HG03565 (cell line): ENCODE results near the gene LEKR1.
"Not testable (repeated sequence)": the region's sequence is repeated elsewhere in the genome, so short reads cannot be mapped to it uniquely, and the experiment has no call there.

Experiments used
- ATAC-seq: cut with Tn5 transposase; IDR thresholded peaks from one replicate; pipeline ENCODE4 v1.9.1; 2021; ENCODE audit warnings: mild to moderate bottlenecking, moderate library complexity; ENCODE audit not compliant: unreplicated experiment

The LEKR1 gene

GRCh38 chr3:156966349-156966748 is 140.2 kb downstream of the LEKR1 start:
- ATAC-seq, result not testable (repeated sequence)

- no peak for ATAC-seq
These were observed 147.8 kb downstream of the LEKR1 start for GRCh38 chr3:156973954-156974353.

DNA sequence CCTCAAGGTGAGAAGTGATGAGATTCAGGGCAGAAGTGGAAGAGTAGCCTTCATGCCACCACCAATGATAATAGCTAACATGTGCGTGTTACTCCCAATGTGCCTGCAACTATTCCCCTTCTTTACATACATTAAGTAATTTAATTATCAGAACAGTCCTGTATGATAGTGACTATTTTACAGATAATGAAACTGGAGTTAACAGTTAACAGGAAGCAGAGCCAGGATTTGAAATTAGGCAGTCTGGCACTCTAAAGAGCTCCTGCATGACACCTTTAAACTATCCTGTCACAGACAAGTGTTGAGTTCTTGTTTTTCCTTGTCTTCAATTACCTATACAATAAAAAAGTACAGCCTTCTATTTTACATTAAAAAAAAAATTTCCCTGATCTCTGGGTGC is 148.8 kb downstream of the LEKR1 start:
- no peak for ATAC-seq

DNA sequence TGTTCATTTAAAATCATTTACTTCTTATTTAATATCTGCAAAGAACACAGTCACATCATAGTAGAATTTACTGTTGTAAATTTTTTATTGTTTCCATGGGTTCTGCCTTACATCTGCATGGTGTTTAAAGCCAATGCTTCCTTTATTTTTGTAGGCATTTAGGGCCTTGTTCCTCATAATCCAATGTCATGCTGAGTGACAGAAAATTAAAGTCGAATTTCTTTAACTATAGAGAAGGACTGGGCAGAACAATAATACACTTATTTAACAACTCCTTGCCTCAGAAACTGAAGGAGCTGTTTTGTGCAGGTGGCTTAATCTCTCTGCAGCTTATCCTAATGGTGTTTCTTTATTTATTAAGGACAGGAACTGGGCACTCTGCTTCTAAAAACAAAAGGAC is 149.6 kb downstream of the LEKR1 start:
- ATAC-seq, result no peak

DNA sequence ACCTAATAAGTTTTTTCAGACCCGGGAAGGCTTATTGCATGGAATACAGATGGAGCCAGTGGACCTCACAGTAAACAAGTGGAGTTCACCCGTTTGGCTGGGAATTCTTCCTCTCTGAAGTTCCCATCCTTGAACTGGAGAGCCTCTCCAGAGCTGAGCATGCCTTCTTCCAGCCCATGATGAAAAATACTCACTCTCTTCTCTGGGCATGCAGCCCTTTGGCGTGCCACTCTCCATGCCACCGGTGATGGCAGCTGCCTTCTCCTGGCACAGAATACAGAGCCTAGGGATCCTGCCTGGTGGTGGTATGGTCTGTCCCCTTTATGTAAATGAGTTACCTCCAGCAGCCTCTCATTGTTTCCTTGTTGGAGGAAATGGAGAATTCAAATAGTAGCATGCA is 150.8 kb downstream of the LEKR1 start:
- ATAC-seq, result no peak

GRCh38 chr3:156978481-156978961 is 152.4 kb downstream of the LEKR1 start:
- peak; percentile 92 for ATAC-seq

DNA sequence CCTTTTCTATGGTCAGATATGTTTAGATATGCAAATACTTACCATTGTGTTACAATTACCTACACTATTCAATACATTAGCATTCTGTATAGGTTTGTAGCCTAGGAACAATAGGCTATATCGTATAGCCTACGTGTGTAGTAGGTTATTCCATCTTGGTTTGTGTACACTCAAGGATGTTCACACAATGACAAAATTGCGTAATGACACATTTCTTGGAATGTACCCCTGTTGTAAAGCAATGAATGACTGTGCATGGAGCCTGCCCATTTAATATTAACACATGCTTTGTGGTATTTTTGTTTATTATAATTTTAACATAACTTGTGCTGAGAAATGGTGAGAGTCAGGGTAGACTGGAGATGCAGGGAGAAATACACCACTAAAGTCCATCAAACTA is 154.9 kb downstream of the LEKR1 start:
- ATAC-seq, result no peak

DNA sequence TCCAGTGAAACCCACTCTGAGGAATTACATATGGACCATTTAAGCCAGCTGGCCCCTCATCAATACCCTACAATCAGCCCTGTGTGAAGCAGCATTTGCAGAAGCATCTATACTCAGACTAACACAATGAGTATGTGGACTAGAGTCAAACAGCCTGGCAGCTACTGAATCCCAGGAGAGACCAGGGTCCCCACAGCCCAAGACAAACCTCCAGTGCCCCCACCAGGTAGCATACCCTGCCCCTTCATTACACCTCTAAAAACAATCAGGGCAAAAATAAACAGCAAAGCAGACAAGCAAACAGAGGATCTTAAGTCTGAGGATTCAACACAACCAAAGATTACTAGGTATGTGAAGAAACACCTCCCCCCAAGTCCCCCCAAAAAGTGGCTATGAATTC is 157.4 kb downstream of the LEKR1 start:
- no peak for ATAC-seq

DNA sequence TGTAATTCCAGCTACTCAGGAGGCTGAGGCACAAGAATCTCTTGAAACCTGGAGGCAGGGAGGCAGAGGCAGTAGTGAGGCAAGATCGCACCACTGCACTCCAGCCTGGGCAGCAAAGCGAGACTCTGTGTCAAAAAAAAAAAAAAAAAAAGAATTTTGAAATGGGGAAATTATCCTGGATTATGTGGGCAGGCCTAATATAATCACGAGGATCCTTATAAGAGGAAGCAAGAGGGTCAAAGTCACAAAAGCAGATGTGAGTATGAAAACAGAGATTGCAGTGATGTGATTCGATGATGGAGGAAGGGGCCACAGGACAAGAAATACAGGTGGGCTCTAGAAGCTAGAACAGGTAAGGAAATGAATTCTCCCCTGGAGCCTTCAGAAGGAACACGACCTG is 159.6 kb downstream of the LEKR1 start:
- ATAC-seq, result no peak

DNA sequence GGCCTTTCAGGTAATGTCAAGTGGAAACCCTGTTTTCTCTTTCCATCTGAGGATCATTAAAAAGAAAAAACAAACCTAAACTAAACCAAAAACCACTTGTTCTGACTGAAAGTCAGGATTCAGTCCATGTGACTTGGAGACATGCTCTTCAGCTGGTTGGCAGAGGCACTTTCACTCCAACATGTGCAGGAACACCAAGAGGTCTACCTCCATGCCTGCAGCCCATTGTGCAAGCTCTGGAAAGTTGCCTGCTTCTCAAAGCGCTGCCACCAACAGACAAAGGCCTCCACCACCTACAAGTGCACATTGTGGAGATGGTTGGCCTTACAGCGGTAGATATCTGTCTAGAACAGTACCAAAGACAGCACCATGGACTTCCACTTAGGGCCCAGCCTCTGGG is 161.8 kb downstream of the LEKR1 start:
- no peak for ATAC-seq

DNA sequence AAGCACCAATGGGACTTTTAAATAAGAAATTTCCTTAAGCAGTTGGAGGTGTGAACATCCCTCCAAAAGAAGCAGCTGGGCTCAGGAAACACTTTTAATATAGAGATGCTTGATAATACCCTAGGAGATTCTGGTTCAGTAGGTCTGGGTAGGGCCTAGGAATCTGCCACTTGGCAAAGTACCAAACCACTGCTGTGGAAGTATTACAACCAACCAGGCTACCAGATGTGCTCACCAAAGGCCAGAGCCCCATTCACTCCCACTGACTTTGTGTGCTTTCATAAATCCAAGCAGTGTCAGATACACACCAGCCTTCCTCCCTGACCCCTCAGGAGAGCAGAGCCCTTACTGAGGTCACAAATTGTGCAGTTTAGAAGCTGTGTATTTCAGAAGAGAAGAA is 171.2 kb downstream of the LEKR1 start:
- no peak for ATAC-seq

DNA sequence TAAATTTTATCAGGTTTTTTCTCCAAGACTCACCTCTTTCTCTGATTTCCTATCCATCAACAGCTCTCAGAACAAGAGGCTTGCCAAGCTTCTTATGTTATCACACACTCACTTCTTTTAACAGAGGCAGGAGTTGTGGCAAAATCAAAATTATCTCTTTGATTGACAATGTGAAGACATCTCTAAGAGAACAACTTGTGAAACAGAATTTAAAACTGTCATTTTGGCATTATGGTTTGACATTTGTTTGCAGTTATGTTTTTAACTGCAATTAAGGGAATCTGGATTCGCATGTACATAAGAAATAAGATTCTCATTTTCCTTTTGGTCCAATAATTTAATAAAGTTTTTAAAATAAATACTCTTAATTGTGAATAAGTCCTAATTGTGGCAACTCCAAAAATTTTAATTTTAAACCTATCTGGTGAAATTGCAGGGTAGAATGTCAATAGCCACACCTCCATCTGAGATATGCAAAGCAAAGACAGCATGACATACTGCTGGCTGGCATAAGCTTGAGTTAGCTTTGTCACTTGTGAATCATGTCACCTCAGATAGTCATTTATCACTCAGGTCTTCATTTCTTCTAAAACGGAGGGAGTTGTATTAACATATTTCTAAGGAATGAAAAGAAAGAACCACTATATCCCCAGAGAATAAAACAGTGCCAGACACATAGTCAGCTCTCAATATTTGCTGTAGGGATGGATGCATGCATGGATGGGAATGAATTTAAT is 175.2 kb downstream of the LEKR1 start:
- ATAC-seq, result no peak

DNA sequence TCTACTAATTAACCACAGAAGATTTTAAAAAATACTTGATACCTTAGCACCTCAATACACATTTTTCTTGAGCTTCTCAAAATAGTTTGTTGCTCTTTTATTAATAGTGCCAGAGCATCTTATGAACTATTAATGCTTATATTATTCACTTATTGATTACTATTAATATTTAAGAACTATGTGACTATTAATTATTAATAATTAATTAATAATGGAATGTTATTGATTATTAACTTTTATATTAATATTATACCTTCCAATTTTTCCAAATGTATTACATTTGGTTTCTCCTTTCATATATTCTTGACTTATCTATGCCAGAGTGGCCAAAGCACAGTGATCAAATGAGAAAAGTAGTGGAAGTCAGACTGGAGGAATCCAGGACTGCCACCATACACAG is 195.5 kb downstream of the LEKR1 start:
- no peak for ATAC-seq

DNA sequence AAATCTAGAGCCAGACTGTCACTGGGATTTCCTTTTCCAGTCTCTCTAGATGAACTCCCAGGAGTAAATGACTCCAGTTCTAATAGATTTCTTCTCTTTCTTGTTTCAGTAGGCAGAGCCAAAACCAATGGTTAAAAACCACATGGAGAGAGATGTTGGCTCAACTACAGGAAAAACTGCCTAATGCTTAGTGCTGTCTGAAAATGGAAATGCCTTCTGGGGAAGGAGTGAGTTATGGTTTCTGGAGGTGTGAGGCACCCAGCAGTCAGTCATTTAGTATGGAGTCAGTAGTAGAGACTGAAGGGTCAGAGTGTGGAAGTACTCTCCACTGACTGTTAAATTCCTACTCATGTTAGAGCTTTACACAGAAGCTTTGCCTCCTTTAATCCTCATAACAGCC is 197.1 kb downstream of the LEKR1 start:
- ATAC-seq, result no peak

- no peak for ATAC-seq
These were observed 199.9 kb downstream of the LEKR1 start for GRCh38 chr3:157026091-157026490.

- ATAC-seq, result no peak
These were observed 201.9 kb downstream of the LEKR1 start for GRCh38 chr3:157027861-157028745.

GRCh38 chr3:157029365-157029790 is 203.2 kb downstream of the LEKR1 start:
- no peak for ATAC-seq

- ATAC-seq, result no peak
These were observed 204.6 kb downstream of the LEKR1 start for GRCh38 chr3:157030712-157031111.

DNA sequence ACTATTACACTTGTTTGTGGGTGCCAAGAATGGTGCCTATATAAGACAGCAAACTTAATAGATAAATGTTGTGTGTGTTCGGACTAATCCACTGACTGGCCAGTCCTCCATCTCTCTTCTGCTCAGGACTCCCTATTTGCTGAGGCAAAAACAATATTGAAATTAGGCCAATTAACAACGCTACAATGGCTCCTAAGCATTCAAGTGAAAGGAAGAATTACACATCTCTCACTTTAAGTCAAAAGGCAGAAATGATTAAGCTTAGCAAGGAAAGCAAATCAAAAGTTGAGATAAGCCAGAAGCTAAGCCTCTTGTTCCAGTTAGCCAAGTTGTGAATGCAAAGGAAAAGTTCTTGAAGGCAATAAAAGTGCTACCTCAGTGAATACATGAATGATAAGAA is 206.8 kb downstream of the LEKR1 start:
- no peak for ATAC-seq

DNA sequence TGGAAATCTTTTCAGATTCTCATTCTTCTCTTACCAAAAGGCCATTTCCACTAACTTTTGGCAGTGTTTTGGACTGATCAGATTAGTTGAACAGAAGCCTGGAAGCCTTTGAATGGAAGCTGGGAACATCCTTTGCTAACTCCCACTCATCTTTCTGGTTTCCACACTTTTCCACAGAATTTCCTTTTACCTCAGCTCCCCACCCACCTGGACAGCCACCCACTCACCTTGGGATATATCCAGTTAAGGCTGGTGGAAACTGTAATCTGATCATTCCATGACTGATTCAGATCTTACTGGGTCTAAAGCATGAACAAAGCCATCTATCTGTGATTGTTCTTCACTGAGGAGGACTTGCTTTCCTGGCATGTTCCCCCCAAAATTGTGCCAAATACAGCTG is 214.3 kb downstream of the LEKR1 start:
- no peak for ATAC-seq

DNA sequence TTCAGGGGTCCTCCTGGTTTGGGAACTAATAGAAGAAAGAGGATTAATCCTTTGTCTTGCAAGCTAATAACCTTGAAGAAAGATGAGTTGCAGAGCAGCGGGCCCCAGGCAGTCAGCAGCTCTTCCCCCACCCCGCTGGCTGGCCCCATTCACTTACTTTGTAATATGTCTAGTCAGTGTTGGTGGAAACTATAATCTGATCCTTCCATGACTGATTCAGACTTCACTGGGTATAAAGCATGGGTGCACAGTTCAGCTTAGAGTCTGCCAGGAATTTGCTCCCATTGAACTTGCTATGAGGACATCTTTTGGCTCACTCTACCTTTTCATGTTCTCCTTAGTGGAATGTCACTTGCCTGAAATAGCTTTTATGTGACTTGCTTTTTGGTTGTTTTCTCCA is 216.1 kb downstream of the LEKR1 start:
- ATAC-seq, result no peak

- ATAC-seq, result no peak
These were observed 217.6 kb downstream of the LEKR1 start for GRCh38 chr3:157043771-157044170.
